ENCODE results near the gene DIAPH2. TPM values are rescaled to one million over a fixed set of nuclear protein-coding genes. Genes with fewer than 3 reads are reported as not detected.

Gene DIAPH2
- total and polyA plus RNA-seq, 9 of the 15 experiments (the other 6 are each of a cell fraction or from before 2014, with no cell fraction given): 0.01 to 0.18 (median 0.07) TPM; not detected in 1

- BruUV-seq (replicated peaks): no TSS peak
- no peak for ATAC-seq
These were observed 177.0 kb downstream of the DIAPH2 start for GRCh38 chrX:96861661-96862060.

GRCh38 chrX:96883608-96884007 lies 199.0 kb downstream of the DIAPH2 start, which contains the start of gene RPA4:
Gene RPA4, plus strand, starts transcription at chrX:96883908. Its CDS starts 403 bp downstream, at chrX:96884311.
- intact Hi-C loops (cut with micrococcal nuclease) (no loop called here), in situ Hi-C loops (cut with MboI) (no loop called here)
- ATAC-seq (no peak), DNase-seq (ENCODE audit: extremely low read depth in 1 of 4, low spot score in 3 of 4) (no peak), FAIRE-seq (no peak)
- Histone ChIP-seq H3K4me3 (no peak within 1 kb of the TSS), H2AFZ (ENCODE audit: low read depth, low read length) (no peak within 1 kb of the TSS), H3K79me2 (ENCODE audit: control insufficient read depth, insufficient read depth, low read length) (no peaks in the 10 kb centered on the region), H3K27me3 (ENCODE audit: control insufficient read depth in 2 of 2, insufficient read depth in 2 of 2, low read length in 2 of 2) (no peaks in the 10 kb centered on the region), H3K36me3 (ENCODE audit: control insufficient read depth, insufficient read depth, low read length) (no peaks in the 10 kb centered on the region), H3K9me3 (replicated peaks; ENCODE audit: control insufficient read depth, insufficient read depth, low read depth, low read length) (no peaks in the 10 kb centered on the region), H3K4me2 (ENCODE audit: insufficient read depth, low read length) (no peak within 1 kb of the TSS), H3K9ac (ENCODE audit: insufficient read depth in 1 of 2, low read depth in 2 of 2, low read length in 2 of 2) (no peak within 1 kb of the TSS), H3K4me1 (replicated peaks in 1 of 2; ENCODE audit: control insufficient read depth in 2 of 2, insufficient read depth in 2 of 2, low read length in 2 of 2) (no peaks in the 10 kb centered on the region), H3K9me1 (ENCODE audit: control insufficient read depth, insufficient read depth, low read length) (no peaks in the 10 kb centered on the region), H4K20me1 (replicated peaks; ENCODE audit: control insufficient read depth, insufficient read depth, low read length) (no peaks in the 10 kb centered on the region), H3K27ac (ENCODE audit: extremely low read depth, low read depth, low read length) (no peak within 1 kb of the TSS)
- TF ChIP-seq TRIM25 (IDR thresholded peaks at IDR 0.05; ENCODE audit: borderline replicate concordance): no peak
- TF ChIP-seq E4F1 (CRISPR knock-in tag; IDR thresholded peaks at IDR 0.05; ENCODE audit: borderline replicate concordance): no peak
- TF ChIP-seq USF1 (CRISPR knock-in tag; IDR thresholded peaks at IDR 0.05): no peak
- TF ChIP-seq NCOA4 (IDR thresholded peaks at IDR 0.05; ENCODE audit: partially characterized antibody): no peak
- no peak for TF ChIP-seq HIVEP1 (CRISPR knock-in tag; IDR thresholded peaks at IDR 0.05)
- TF ChIP-seq CTBP1 (IDR thresholded peaks at IDR 0.05; ENCODE audit: borderline replicate concordance): no peak
- TF ChIP-seq ELF4 (CRISPR knock-in tag; IDR thresholded peaks at IDR 0.05): no peak
- no TSS peak for BruUV-seq (replicated peaks)
- POLR2A ChIA-PET: no interaction called here
- WGBS (ENCODE audit: insufficient coverage, low coverage, missing lambda C conversion rate): 0% methylated on average over 9 of the region's 10 CpGs
- CTCF ChIA-PET (ENCODE audit: low intra/inter-chr PET ratio): no interaction called here

More at GRCh38 chrX:96861661-96862060, 177.0 kb downstream of the DIAPH2 start:
- Histone ChIP-seq H3K9ac (ENCODE audit: insufficient read depth in 1 of 2, low read depth in 2 of 2, low read length in 2 of 2) (no peak overlapping the region), H3K4me1 (replicated peaks in 1 of 2; ENCODE audit: control insufficient read depth in 2 of 2, insufficient read depth in 2 of 2, low read length in 2 of 2) (no peaks in the 10 kb centered on the region), H3K79me2 (ENCODE audit: control insufficient read depth, insufficient read depth, low read length) (no peaks in the 10 kb centered on the region), H4K20me1 (replicated peaks; ENCODE audit: control insufficient read depth, insufficient read depth, low read length) (no peaks in the 10 kb centered on the region), H3K4me3 (no peak overlapping the region), H3K36me3 (ENCODE audit: control insufficient read depth, insufficient read depth, low read length) (no peaks in the 10 kb centered on the region), H3K9me3 (replicated peaks; ENCODE audit: control insufficient read depth, insufficient read depth, low read depth, low read length) (no peaks in the 10 kb centered on the region), H3K27ac (ENCODE audit: extremely low read depth, low read depth, low read length) (no peak overlapping the region), H2AFZ (ENCODE audit: low read depth, low read length) (no peak overlapping the region), H3K4me2 (ENCODE audit: insufficient read depth, low read length) (no peak overlapping the region), H3K27me3 (ENCODE audit: control insufficient read depth in 2 of 2, insufficient read depth in 2 of 2, low read length in 2 of 2) (no peaks in the 10 kb centered on the region), H3K9me1 (ENCODE audit: control insufficient read depth, insufficient read depth, low read length) (no peaks in the 10 kb centered on the region)
- in situ Hi-C loops (cut with MboI): no loop called here
- DNase-seq (ENCODE audit: extremely low read depth in 1 of 4, low spot score in 3 of 4) (no peak), FAIRE-seq (no peak)
- intact Hi-C loops (cut with micrococcal nuclease): no loop called here
- POLR2A ChIA-PET: no interaction called here
- 0% methylated on average over 4 of the region's 4 CpGs for WGBS (ENCODE audit: insufficient coverage, low coverage, missing lambda C conversion rate)
- CTCF ChIA-PET (ENCODE audit: low intra/inter-chr PET ratio): no interaction called here
- no peak for TF ChIP-seq LEF1 (IDR thresholded peaks at IDR 0.05)
- TF ChIP-seq POLR2AphosphoS5 (IDR thresholded peaks at IDR 0.05; ENCODE audit: control insufficient read depth, insufficient read depth, low read depth, low read length): no peak
- no peak for TF ChIP-seq NR2F6 (CRISPR knock-in tag; IDR thresholded peaks at IDR 0.05)
- TF ChIP-seq TSC22D4 (tag; IDR thresholded peaks at IDR 0.05): no peak
- no peak for TF ChIP-seq SMAD2 (IDR thresholded peaks at IDR 0.05; ENCODE audit: low read depth, low read length)
- TF ChIP-seq ZC3H8 (IDR thresholded peaks at IDR 0.05): no peak
- TF ChIP-seq ZNF175 (CRISPR knock-in tag; IDR thresholded peaks at IDR 0.05; ENCODE audit: low read depth): no peak
- no peak for TF ChIP-seq POLR2G (IDR thresholded peaks at IDR 0.05; ENCODE audit: low read depth, low read length)
- no peak for TF ChIP-seq RBM25 (IDR thresholded peaks at IDR 0.05; ENCODE audit: low read depth, low read length, severe bottlenecking)
- TF ChIP-seq PTRF (tag; IDR thresholded peaks at IDR 0.05): no peak
